Measurements from ENCODE around the gene MARCHF5. TPM values are rescaled to one million over a fixed set of nuclear protein-coding genes. Genes with fewer than 3 reads are reported as not detected.

The MARCHF5 gene
- total and polyA plus RNA-seq, 2 of the 8 experiments (the other 6 are each of a cell fraction or from before 2014, with no cell fraction given): 8.7 to 26.8 TPM

DNA sequence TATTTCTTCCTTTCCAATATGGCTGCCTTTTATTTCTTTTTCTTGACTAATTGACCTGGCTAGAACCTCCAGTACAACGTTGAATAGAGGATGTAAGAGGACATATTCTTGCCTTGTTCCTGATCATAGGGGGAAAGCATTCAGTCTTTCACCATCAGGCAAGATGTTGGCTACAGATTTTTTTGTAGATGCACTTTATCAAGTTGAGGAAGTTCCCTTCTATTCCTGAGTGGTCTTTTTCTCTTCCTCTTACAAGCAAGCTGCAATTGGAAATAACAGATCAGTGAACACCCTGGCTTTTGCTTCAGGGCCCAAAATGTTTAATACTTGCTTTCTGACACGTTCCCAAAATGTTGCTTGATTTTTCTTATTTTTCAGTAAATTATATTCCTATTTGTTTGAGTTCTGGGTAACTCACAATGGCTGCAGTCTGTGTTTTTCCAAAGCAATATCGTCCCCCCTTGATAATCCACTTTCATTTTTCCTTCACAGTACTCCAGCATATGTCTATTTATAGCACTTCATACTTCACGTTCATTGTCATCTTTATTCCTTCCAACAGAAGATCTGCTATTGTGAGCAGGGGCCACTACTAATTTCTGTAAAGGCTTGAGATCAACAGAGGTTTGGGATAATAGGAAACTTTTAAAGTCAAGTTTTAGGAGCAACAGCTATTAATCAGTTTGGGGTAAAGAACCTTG lies 11.8 kb upstream of the MARCHF5 start:
- Histone ChIP-seq H2AK5ac (ENCODE audit: low read depth, low read length) (no peak overlapping the region), H3K4ac (replicated peaks; ENCODE audit: insufficient read length, low read depth, low read length) (no peak overlapping the region), H3K27ac (ENCODE audit: low read depth, low read length) (no peak overlapping the region), H3K23me2 (ENCODE audit: low read depth, low read length) (no peaks in the 10 kb centered on the region), H4K5ac (ENCODE audit: insufficient read length, low read depth, low read length) (no peak overlapping the region), H3K56ac (replicated peaks; ENCODE audit: insufficient read length, low read depth, low read length) (no peak overlapping the region), H2AFZ (ENCODE audit: low read length) (no peak overlapping the region), H3K23ac (ENCODE audit: insufficient read length) (no peak overlapping the region), H2BK120ac (replicated peaks; ENCODE audit: low read depth, low read length) (no peak overlapping the region), H4K91ac (replicated peaks; ENCODE audit: insufficient read length, low read length) (no peak overlapping the region), H2BK20ac (ENCODE audit: low read length) (no peak overlapping the region), H3K36me3 (ENCODE audit: control insufficient read depth in 2 of 4, insufficient read depth in 4 of 4, low read length in 3 of 4) (no peaks in the 10 kb centered on the region), H3K4me3 (ENCODE audit: extremely low read depth in 1 of 4, insufficient read depth in 2 of 4, low read depth in 3 of 4, low read length in 4 of 4) (no peak overlapping the region), H2BK5ac (ENCODE audit: low read depth, low read length) (no peak overlapping the region), H3K79me2 (ENCODE audit: control insufficient read depth in 1 of 2, insufficient read depth in 2 of 2, low read length in 2 of 2) (no peaks in the 10 kb centered on the region), H3K9ac (replicated peaks in 1 of 4; ENCODE audit: extremely low read depth in 1 of 4, low read depth in 3 of 4, low read length in 3 of 4) (no peak overlapping the region), H2BK12ac (ENCODE audit: low read depth, low read length) (no peak overlapping the region), H3K4me2 (ENCODE audit: insufficient read depth in 1 of 2, low read depth in 2 of 2, low read length in 2 of 2) (no peak overlapping the region), H3K14ac (ENCODE audit: insufficient read length) (no peak overlapping the region), H3K27me3 (replicated peaks in 1 of 4; ENCODE audit: control insufficient read depth in 3 of 4, extremely low read depth in 1 of 4, insufficient read depth in 3 of 4, low read length in 3 of 4) (no peaks in the 10 kb centered on the region), H3K4me1 (replicated peaks in 1 of 4; ENCODE audit: control insufficient read depth in 3 of 4, insufficient read depth in 4 of 4, low read length in 3 of 4) (no peaks in the 10 kb centered on the region), H3K9me3 (ENCODE audit: insufficient read depth in 2 of 2, low read depth in 1 of 2, low read length in 1 of 2) (no peaks in the 10 kb centered on the region), H3K18ac (ENCODE audit: extremely low read depth, low read length) (no peak overlapping the region), H2BK15ac (ENCODE audit: low read length) (no peak overlapping the region), H4K8ac (ENCODE audit: extremely low read depth, insufficient read depth, low read length) (no peak overlapping the region), H3K79me1 (ENCODE audit: low read depth, low read length) (no peaks in the 10 kb centered on the region), H4K20me1 (replicated peaks in 1 of 2; ENCODE audit: control insufficient read depth in 1 of 2, insufficient read depth in 2 of 2, low read length in 2 of 2) (no peaks in the 10 kb centered on the region)
- no peak for DNase-seq (ENCODE audit: low read depth in 1 of 2, low spot score in 2 of 2)
- ChIA-PET CTCF (ENCODE audit: partially characterized antibody) (interaction anchor here (1.1 kb wide), 1 partner anchor 176 kb away, joined by 3 read pairs; no protein-coding TSS in a partner anchor), POLR2A (ENCODE audit: partially characterized antibody) (no interaction called here)
- no peak for FAIRE-seq
- 84% methylated on average over 4 of the region's 4 CpGs; no CpG with 5 or more reads in 1 of the 2 experiments for WGBS, 2 experiments (ENCODE audit: extremely low coverage in 1 of 2, insufficient coverage in 1 of 2, insufficient read length in 1 of 2, insufficient replicate concordance in 2 of 2, low coverage in 1 of 2, low lambda C conversion rate in 2 of 2, missing lambda C conversion rate in 1 of 2)
- no peak for TF ChIP-seq RFX5 (IDR thresholded peaks at IDR 0.05; ENCODE audit: borderline replicate concordance, low read depth, low read length)
- TF ChIP-seq, protein P1, sequence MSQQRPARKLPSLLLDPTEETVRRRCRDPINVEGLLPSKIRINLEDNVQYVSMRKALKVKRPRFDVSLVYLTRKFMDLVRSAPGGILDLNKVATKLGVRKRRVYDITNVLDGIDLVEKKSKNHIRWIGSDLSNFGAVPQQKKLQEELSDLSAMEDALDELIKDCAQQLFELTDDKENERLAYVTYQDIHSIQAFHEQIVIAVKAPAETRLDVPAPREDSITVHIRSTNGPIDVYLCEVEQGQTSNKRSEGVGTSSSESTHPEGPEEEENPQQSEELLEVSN (IDR thresholded peaks at IDR 0.05): no peak
- no peak for TF ChIP-seq SRF (IDR thresholded peaks at IDR 0.05; ENCODE audit: low read depth, low read length)
- TF ChIP-seq, protein P2, sequence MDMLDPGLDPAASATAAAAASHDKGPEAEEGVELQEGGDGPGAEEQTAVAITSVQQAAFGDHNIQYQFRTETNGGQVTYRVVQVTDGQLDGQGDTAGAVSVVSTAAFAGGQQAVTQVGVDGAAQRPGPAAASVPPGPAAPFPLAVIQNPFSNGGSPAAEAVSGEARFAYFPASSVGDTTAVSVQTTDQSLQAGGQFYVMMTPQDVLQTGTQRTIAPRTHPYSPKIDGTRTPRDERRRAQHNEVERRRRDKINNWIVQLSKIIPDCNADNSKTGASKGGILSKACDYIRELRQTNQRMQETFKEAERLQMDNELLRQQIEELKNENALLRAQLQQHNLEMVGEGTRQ (IDR thresholded peaks at IDR 0.05; ENCODE audit: low read length): no peak
- no peak for TF ChIP-seq EGR1 (IDR thresholded peaks at IDR 0.05; ENCODE audit: borderline replicate concordance, low read depth, low read length)
- TF ChIP-seq EP300 (IDR thresholded peaks at IDR 0.05; ENCODE audit: borderline replicate concordance in 1 of 2, low read depth in 2 of 2, low read length in 2 of 2): no peak
- TF ChIP-seq SIRT6 (IDR thresholded peaks at IDR 0.05; ENCODE audit: low read length): no peak

Data from H1 (cell line).